ENCODE data around the gene PIEZO1. TPM values are rescaled to one million over a fixed set of nuclear protein-coding genes. Genes with fewer than 3 reads are reported as not detected.
"Not testable (repeated sequence)": the region's sequence is repeated elsewhere in the genome, so short reads cannot be mapped to it uniquely, and the experiment has no call there.

PIEZO1 gene
- total RNA-seq, 1 donor from 2014 or later: 91.7 TPM

- no peak for DNase-seq (ENCODE audit: low spot score)
Measured at GRCh38 chr16:88805340-88805715, 20.3 kb upstream of the PIEZO1 start.

GRCh38 chr16:88804552-88805339, 19.7 kb upstream of the PIEZO1 start:
- DNase-seq (ENCODE audit: low spot score): no peak

GRCh38 chr16:88804173-88804551, 19.1 kb upstream of the PIEZO1 start:
- DNase-seq (ENCODE audit: low spot score): no peak

- peak; percentile 83 for DNase-seq (ENCODE audit: low spot score)
Measured at GRCh38 chr16:88803264-88803987, 18.4 kb upstream of the PIEZO1 start, which contains the start of gene CDT1. TSS of gene CDT1 (plus strand) at chr16:88803789. CDS start at chr16:88803832, 43 bp downstream.

GRCh38 chr16:88800277-88800592, 15.2 kb upstream of the PIEZO1 start:
- no peak for DNase-seq (ENCODE audit: low spot score)

GRCh38 chr16:88799569-88800276, 14.7 kb upstream of the PIEZO1 start:
- DNase-seq (ENCODE audit: low spot score): no peak

- DNase-seq (ENCODE audit: low spot score): no peak
Measured at GRCh38 chr16:88798772-88799455, 13.9 kb upstream of the PIEZO1 start.

- no peak for DNase-seq (ENCODE audit: low spot score)
Measured at GRCh38 chr16:88798073-88798472, 13.1 kb upstream of the PIEZO1 start.

GRCh38 chr16:88796278-88796677, 11.3 kb upstream of the PIEZO1 start:
- no peak for DNase-seq (ENCODE audit: low spot score)

GRCh38 chr16:88793251-88793954, 8.4 kb upstream of the PIEZO1 start:
- DNase-seq (ENCODE audit: low spot score): no peak

- no peak for DNase-seq (ENCODE audit: low spot score)
Measured at GRCh38 chr16:88792668-88793250, 7.7 kb upstream of the PIEZO1 start.

GRCh38 chr16:88792078-88792550, 7.1 kb upstream of the PIEZO1 start:
- DNase-seq (ENCODE audit: low spot score): no peak

- no peak for DNase-seq (ENCODE audit: low spot score)
Measured at GRCh38 chr16:88790312-88791211, 5.5 kb upstream of the PIEZO1 start.

- no peak for DNase-seq (ENCODE audit: low spot score)
Measured at GRCh38 chr16:88789594-88789993, 4.6 kb upstream of the PIEZO1 start.

GRCh38 chr16:88788749-88789148, 3.7 kb upstream of the PIEZO1 start:
- DNase-seq (ENCODE audit: low spot score): not testable (repeated sequence)

- DNase-seq (ENCODE audit: low spot score): no peak
Measured at GRCh38 chr16:88787579-88788314, 2.7 kb upstream of the PIEZO1 start.

GRCh38 chr16:88784856-88785105, 239 bp downstream of the PIEZO1 start:
- no peak for DNase-seq (ENCODE audit: low spot score)

GRCh38 chr16:88784074-88784855, 755 bp downstream of the PIEZO1 start:
- peak; percentile 76 for DNase-seq (ENCODE audit: low spot score)

All from umbilical cord (tissue), 2 donors.